ENCODE results near the gene HAND1.

DNA sequence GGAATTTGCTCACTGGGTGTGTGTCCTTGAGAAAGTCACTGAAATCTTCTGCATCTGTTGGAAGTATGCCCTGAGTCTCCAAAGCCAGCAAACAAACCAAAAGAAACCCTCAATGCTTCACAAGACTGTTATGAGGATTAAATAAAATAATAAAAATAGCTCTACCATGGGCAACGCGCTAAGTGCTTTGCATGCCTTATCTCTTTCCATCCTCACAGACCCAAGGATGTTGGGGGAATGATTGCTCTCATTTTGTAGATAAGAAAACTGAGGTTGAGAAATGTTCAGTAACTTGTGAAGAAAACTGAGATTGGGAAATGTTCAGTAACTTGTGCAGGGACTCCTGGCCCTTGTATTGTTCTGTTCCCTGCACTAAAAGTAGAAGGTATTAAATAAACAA, 7.9 kb downstream of the HAND1 start:
- TF ChIP-seq POLR2A (IDR thresholded peaks at IDR 0.05), result no peak
- TF ChIP-seq EP300 (IDR thresholded peaks at IDR 0.05), result no peak
- no peak for TF ChIP-seq CTCF (IDR thresholded peaks at IDR 0.05)
